HG02970 (cell line): ENCODE measurements around the gene CHRNE.
"Not testable (repeated sequence)": the region's sequence is repeated elsewhere in the genome, so short reads cannot be mapped to it uniquely, and the experiment has no call there.

ENCODE experiments used
- ATAC-seq: cut with Tn5 transposase; IDR thresholded peaks from one replicate; pipeline ENCODE4 v1.9.1; 2021; ENCODE audit warnings: mild to moderate bottlenecking, moderate library complexity, moderate number of reproducible peaks; ENCODE audit not compliant: unreplicated experiment, low FRiP score

CHRNE gene

GRCh38 chr17:4892499-4893221 lies 10.2 kb downstream of the CHRNE start:
- ATAC-seq: no peak

GRCh38 chr17:4891411-4892410 lies 11.2 kb downstream of the CHRNE start:
- ATAC-seq: no peak

GRCh38 chr17:4887581-4887980 lies 15.3 kb downstream of the CHRNE start:
- no peak for ATAC-seq

DNA sequence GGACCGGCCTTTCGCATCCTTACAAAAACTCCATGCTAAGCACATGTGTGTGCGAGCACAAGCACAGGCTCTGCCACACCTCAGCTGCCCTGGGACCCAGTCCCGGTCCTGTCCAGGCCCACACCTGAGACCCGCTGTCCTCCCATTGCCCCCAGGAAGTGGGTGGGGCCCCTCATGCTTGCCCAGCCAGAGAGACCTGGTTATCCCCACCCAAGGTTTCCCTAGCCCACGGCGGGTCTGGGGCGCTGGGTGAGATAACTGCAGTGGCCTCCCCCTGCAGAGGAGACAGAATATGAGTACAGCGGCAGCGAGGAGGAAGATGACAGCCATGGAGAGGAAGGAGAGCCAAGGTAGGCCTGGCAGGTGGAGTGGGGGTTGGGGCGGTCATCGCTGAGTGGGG lies 16.1 kb downstream of the CHRNE start:
- no peak for ATAC-seq

- ATAC-seq: no peak
These were observed 18.4 kb downstream of the CHRNE start for GRCh38 chr17:4884489-4884888.

- no peak for ATAC-seq
These were observed 20.9 kb downstream of the CHRNE start for GRCh38 chr17:4881761-4882555.

DNA sequence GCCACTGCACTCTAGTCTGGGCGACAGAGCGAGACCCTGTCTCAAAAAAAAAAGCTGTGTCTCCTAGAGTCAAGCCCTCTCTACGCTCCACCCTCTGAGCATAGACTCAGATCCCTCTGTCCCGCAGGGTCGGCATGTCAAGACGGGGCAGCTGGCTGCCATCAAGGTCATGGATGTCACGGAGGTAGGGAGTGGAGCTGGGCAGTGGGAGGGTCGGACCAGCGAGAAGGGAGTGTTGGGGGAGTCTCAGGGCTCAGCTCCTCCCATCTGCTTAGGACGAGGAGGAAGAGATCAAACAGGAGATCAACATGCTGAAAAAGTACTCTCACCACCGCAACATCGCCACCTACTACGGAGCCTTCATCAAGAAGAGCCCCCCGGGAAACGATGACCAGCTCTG lies 22.0 kb downstream of the CHRNE start:
- no peak for ATAC-seq

DNA sequence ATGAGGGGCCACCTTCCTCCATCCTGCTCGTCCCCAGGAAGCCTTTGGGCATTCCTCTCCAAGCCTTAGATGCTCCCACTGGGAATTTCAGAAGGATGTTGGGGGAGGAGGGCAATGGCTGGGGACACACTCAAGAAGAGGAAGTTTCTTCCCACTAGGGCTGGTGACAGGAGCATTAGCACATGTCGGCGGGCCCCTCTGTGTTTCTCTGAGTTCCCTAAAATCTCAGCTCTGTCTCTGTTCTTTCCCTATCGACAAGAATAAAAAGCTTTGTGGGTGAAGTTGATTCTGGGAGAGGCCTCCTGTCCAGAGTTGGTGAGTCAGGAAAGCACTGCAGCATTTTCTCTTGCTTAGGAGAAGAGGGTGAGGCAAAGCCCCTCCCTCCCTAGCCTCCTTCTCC lies 23.3 kb downstream of the CHRNE start:
- no peak for ATAC-seq

DNA sequence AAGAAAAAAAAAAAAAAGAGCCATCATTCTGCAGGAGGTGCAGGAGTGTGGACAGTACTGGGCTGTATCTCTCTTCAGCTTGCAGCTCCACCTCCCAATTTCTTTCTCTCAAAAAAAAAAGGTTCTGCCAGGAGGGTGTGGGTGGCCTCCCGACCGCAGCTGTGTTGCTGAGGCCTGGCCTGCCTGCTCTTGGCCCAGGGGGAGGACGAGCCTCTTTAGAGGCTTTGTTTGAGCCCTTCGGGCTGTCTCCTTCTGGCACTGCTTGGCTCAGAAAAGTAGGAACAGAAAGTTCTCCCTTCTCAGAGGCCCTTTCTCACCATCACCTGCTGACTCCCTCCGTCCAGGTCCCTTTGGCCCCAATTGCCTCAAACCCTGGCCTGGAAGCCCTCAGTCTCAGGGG lies 25.8 kb downstream of the CHRNE start:
- ATAC-seq: no peak

- ATAC-seq: no peak
These were observed 30.1 kb downstream of the CHRNE start for GRCh38 chr17:4872786-4873185.

- no peak for ATAC-seq
These were observed 32.0 kb downstream of the CHRNE start for GRCh38 chr17:4870855-4871254.

DNA sequence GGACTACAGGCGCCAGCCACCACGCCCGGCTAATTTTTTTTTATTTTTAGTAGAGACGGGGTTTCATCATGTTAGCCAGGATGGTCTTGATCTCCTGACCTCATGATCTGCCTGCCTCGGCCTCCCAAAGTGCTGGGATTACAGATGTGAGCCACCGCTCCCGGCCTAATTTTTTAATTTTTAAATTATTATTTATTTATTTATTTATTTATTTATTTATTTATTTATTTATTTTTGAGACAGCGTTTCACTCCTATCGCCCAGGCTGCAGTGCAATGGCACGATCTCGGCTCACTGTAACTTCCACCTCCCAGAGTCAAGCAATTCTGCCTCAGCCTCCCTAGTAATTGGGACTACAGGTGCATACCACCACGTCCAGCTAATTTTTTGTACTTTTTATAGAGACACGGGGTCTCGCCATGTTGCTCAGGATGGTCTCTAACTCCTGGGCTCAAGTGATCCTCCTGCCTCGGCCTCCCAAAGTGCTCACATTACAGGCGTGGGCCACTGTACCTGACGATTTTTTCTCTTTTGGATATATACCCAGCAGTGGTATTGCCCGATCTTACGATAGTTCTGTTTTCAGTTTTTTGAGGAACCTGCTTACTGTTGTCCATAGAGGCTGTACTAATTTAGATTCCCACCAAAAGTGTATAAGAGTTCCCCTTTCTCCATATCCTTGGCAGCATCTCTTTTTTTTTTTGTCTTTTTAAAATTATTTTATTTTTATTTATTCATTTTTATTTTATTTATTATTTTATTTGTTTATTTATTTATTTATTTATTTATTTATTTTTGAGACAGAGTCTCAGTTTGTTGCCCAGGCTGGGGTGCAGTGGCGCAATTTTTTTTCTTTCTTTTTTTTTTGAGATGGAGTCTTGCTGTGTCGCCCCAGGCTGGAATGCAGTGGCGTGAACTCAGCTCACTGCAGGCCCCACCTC lies 33.6 kb downstream of the CHRNE start:
- not testable (repeated sequence) for ATAC-seq

GRCh38 chr17:4867535-4867934 lies 35.4 kb downstream of the CHRNE start:
- not testable (repeated sequence) for ATAC-seq

DNA sequence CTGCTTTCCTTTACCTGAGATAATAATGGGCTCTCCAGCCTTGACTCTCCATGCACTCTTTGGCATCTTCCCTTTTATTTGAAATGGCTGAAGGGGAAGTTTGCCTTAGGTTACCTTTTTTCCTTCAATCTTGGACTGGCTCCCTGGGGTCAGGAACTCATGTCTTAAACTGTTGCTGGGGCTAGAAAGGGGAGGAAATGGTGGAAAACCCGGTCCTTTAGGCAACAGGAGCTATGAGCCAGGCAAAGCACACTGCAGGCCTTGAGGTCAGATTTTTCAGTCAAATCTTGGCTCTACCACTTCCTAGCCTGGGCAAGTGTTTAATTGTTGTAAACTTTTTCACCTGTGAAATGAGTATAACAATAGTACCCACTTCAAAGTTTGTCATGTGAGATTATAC lies 39.6 kb downstream of the CHRNE start:
- ATAC-seq: no peak

DNA sequence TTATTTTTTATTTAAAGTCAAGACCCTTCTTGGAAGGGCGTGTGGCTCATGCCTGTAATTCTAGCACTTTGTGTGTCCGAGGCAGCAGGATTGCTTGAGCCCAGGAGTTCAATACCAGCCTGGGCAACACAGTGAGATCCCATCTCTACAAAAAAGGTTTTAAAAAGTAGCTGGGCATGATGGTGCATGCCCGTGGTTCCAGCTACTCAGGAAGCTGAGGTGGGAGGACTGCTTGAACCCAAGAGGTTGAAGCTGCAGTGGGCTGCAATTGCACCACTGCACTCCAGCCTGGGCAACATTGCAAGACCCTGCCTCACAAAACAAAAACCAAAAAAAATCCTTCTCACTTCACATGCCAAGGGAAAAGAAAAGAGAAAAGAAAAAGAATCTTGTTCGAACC lies 40.2 kb downstream of the CHRNE start:
- ATAC-seq: no peak

GRCh38 chr17:4861052-4861451 lies 41.8 kb downstream of the CHRNE start:
- no peak for ATAC-seq

GRCh38 chr17:4860651-4861050 lies 42.2 kb downstream of the CHRNE start:
- ATAC-seq: no peak

- no peak for ATAC-seq
These were observed 42.9 kb downstream of the CHRNE start for GRCh38 chr17:4859816-4860625.

- ATAC-seq: no peak
These were observed 44.0 kb downstream of the CHRNE start for GRCh38 chr17:4858882-4859260.
